Measurements from ENCODE around the gene AIMP2.
"Not testable (repeated sequence)": the region's sequence is repeated elsewhere in the genome, so short reads cannot be mapped to it uniquely, and the experiment has no call there.

AIMP2 gene

DNA sequence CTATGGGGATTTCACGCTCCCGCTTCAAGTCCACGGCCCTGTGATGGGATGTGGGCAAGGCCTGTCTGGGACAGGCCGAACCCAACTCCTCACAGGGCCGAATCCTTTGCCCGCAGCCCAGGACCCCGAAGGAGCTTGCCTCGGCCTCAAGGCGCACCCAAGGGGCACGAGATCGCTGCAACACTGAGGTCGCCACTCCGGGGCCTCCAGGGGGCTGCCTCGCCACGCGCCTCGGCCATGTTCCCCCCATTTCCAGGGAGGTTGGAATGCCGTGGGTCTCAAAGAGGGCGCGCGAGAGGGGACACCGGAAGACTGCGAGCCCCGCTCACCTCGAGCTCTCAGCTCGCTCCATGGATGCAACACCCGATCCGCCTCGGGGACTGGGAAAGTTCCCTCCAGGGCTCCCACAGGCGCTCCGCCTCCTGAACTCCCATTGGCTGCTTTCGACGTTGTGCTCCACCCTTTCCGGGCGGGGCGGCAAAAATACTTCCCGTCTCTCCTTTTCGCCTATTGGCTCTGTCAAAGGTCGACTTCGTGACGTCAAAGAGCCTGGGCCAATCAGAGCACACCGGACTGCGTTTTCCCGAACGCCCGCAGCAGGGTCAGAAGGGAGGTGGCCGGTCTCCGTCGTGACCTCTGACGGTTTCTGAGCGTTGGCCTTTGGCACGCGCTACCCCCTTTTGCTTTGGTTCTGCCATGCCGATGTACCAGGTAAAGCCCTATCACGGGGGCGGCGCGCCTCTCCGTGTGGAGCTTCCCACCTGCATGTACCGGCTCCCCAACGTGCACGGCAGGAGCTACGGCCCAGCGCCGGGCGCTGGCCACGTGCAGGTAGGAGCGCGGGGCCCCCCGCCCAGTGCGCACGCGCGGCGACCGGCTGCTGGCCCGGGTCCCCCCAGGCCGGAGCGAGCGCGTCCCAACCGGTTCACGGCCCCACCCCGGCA is at the start of gene AIMP2, which contains the start of gene PMS2:
Gene AIMP2 (plus strand): TSS at position 605 of the 944 bp plus-strand sequence. CDS start 92 bp downstream, at position 697.
Gene PMS2 (minus strand): TSS at position 382 of the 944 bp plus-strand sequence. CDS start 30 bp downstream, at position 352.
- DNase-seq = peak; percentile 96

DNA sequence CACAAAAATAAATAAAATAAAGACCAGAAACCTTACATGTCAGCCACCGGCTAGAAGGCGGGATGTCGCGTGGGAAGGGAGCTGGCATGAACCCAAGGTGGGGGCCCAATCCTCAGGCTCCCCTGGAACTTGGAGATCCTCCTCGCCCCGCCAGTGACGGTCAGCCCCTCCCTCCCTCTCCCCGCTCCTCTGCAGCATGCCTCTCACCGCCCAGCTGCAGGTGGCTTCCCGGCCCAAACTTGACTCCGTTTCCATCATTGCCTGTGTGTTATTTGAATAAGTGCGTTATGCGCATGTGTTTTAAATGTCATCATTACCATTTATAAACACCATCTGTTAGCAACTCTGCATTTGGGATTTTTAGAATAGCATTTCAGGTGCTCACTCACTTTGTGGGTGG is 45.9 kb upstream of the AIMP2 start:
- not testable (repeated sequence) for DNase-seq

DNA sequence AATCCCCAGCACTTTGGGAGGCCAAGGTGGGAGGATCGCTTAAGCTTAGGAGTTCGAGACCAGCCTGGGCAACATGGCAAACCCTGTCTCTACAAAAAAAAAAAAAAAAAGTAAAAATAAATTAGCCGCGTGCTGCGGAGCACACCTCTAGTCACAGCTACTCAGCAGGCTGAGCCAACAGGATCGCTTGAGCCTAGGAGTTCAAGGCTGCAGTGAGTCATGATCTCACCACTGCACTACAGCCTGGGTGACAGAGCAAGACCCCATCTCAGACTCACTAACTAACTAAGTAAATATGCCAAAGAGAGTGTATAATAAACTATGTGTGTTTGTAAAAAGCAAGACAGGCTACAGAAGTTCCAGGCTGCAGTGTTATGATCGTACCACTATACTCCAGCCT is 45.3 kb upstream of the AIMP2 start:
- not testable (repeated sequence) for DNase-seq

DNA sequence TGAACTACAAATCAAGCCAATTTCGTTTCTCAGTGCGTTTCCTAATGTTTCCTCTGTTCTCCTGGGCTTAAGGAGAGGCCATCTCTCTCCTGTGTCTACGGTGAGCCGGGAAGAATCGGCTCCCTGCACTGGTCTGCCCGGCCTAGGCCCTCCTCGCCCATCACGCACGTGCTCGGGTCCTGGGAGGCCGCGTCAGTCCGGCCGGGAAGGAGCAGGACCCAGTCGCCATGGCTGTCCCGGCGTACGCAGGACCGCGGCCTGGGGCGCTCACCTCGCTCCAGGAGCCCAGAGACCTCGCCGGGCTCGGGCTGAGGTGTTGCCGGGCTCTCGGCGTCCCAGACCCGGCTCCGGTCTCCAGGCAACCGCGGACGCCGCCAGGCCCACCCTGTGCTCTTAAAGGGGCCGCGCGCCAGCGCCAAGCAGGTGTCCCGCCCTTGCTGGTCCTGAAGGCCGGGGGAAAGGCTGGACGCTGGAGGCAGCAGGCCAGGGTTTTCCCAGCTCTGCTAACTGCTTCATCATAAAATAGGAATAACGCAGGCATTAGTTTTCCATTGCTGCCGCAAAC is 38.6 kb upstream of the AIMP2 start, which contains the start of gene RSPH10B:
Gene RSPH10B (minus strand): TSS at position 343 of the 565 bp plus-strand sequence. CDS start 3,573 bp downstream, outside the sequence.
- DNase-seq = not testable (repeated sequence)

DNA sequence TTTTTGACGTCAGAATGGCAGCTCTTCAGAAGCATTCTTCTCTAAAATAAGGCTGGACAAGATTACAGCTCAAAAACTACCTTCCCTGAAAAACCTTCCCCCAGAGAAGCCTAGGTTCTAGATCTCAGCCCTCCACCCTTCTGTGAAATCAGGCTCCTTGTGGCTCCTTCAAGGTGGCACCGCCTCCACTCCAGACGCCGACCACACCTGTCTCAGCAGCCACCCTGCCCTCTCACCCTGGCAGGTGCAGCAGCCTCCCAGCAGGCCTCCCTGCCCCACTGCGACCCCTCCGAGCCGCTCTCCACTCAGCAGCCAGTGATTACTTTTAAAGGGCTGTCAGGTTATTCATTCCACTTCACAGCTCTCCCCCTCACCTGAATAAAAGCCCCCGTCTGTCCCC is 35.5 kb upstream of the AIMP2 start:
- DNase-seq = not testable (repeated sequence)

DNA sequence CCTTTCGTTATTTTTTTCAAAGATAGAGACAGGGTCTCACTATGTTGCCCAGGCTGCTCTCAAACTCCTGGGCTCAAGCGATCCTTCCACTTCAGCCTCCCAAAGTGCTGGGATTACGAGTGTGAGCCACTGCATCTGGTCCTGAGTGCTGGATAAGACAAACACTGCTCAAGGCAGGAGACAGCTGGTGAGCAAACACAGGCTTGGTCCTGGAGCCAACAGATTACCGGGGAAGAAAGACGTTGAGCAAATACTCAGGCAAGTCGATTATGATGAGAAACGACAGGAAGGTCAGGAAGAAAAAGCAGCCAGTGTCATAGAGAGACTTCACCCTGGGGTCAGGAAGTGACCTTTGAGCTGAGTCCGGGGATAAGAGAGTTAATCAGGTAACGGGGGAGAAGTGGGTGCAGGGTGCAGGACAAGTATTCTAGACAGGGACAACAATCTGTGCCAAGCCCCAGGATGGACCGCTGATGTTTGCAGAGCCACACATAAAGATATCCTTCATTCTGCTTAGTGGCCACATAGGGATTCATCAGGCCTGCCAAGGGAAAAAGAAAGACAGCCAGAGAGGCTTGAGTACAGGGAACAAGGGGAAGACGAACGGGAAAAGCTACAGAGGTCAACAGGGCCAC is 29.3 kb upstream of the AIMP2 start:
- DNase-seq = not testable (repeated sequence)

DNA sequence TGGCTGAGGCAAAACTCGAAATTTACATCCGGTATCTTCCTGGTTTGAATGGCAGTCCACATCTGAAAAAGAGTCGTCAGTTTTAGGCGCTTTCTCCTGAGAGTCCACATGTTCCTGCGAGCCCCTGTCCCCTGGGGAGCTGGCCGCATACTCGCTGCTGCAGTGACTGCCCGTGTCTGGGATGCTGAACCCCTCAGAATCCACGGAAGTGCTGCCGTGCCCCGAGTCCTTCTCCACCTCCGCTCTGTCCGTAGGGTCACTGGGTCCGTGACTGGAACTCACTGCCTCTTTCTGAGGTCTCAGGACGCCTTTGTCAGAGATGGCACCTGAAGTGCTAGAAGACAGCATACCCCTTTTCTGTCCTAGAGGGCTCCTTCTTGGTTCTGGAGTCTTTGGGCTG is 22.0 kb upstream of the AIMP2 start:
- not testable (repeated sequence) for DNase-seq

DNA sequence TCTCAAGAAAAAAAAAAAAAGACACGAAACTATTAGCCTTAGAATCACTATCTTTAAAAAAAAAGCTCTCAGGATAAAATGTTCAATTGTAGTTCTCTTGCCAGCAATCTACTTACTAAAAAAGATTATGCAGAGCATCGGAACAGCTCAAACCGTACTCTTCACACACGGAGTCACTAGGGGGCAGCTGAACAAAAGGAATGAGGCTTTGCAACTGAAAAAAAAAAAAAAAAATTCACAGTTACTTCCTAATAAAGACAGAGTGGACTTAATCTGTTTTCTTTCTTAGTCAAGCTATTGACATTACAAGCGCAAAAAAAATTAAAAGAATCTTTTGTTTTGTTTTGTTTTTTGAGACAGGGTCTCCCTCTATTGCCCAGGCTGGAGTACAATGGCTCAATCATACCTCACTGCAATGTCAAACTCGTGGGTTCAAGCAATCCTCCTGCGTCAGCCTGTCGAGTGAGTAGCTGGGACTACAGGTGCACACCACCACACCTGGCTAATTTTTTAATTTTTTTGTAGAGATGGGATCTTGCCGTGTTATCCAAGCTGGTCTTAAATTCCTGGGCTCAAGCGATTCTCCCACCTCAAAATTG is 11.8 kb upstream of the AIMP2 start:
- no peak for DNase-seq

DNA sequence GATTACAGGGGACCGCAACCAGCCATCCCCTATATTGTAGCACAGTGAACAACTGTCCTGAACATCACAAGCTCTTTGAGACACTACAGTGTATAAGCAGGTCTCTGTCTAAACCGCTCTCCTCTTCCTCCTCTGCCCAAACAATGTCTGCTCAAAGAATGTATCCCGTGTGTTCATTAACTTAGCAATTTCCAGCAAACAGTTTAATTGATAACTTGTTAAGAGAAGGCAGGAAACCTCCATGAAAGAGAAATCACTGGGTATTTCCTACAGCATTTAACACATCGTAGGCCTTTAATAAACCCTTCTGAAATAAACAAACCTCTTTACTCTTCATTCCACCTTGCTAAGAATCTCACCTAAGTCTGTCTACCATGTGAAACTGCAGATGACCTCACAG is 1.7 kb upstream of the AIMP2 start:
- DNase-seq = no peak

DNA sequence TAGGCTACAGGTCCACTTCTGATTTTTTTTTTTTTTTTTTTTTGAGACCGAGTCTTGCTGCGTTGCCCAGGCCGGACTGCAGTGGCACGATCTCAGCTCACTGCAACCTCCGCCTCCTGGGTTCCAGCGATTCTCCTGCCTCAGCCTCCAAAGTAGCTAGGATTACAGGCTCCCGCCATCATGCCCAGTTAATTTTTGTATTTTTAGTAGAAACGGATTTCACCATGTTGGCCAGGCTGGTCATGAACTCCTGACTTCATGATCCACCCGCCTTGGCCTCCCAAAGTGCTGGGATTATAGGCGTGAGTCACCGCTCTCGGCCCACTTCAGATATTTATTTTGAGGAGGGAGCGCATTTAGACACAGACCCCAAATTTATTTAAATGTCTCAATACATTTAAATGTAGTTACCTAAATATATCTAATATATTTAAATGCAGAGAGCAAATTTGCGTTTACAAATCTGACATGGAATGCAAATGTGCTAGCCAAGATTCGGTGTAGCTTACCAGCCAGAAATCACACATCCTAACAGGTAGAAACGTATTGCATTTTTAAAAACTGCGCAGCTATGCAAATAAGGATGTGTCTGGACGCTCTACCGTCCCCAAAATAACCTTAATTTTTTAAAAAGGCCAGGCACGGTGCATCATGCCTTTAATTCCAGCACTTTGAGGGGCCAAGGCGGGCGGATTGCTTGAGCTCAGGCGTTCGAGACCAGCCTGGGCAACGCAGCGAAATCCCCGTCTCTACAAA is 1.1 kb upstream of the AIMP2 start:
- not testable (repeated sequence) for DNase-seq

DNA sequence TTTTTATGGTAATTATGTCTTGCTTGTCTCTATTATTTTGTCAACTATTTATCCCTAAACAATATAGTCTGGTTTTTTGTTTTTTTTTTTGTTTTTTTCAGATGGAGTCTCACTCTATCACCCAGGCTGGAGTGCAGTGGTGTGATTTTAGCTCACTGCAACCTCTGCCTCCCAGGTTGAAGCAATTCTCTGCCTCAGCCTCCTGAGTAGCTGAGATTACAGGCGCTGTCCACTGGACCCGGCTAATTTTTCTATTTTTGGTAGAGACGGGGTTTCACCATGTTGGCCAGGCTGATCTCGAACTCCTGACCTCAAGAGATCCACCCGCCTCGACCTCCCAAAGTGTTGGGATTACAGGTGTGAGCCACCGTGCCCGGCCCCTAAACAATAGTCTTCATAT is 1.3 kb downstream of the AIMP2 start:
- not testable (repeated sequence) for DNase-seq

DNA sequence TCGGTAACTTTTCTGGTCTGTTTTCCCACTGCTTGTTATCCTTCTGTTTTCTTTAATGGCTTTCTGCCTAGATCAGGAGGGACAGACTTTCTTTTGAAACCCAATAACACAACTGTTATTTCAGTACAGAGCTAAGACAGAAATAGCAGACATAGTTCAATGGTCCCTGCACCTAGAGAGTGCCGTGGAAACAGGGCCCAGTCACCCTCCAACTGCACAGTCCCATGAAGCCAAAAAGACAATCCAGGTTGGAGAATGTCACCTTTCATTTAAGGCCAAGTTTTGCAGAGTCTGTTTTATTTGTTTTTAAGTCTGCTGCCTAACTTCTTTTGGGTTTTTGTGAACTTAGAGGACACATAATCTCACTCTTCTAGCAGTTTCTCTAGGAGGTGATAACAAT is 2.5 kb downstream of the AIMP2 start:
- DNase-seq = no peak

DNA sequence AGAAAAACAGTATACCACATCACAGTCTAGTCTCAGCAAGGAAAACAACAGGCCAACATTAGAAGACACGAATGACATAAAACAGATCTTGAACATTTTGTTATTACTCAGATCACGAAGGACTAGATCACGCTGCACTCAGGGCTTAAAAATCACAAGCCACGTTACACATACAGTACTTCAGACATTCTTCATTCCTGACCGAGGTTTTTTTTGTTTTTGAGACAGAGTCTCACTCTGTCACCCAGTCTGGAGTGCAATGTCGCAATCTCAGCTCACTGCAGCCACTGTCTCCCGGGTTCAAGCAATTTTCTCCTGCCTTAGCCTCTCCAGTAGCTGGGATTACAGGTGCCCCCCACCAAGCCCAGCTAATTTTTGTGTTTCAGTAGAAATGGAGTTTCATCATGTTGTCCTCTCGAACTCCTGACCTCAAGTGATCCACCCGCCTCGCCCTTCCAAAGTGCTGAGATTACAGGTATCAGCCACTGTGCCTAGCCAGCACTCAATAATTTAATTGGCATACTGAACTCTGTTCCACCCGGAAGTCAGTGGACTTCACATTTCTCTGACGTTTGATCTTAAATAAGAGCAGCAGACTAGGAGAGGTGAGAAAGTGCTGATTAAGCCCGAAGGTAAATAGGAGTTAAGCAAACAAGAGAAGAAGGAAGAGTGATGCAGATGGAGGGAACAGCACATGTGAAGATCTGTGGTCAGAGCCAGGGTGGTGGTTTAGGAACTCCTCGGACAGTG is 3.5 kb downstream of the AIMP2 start:
- no peak for DNase-seq

DNA sequence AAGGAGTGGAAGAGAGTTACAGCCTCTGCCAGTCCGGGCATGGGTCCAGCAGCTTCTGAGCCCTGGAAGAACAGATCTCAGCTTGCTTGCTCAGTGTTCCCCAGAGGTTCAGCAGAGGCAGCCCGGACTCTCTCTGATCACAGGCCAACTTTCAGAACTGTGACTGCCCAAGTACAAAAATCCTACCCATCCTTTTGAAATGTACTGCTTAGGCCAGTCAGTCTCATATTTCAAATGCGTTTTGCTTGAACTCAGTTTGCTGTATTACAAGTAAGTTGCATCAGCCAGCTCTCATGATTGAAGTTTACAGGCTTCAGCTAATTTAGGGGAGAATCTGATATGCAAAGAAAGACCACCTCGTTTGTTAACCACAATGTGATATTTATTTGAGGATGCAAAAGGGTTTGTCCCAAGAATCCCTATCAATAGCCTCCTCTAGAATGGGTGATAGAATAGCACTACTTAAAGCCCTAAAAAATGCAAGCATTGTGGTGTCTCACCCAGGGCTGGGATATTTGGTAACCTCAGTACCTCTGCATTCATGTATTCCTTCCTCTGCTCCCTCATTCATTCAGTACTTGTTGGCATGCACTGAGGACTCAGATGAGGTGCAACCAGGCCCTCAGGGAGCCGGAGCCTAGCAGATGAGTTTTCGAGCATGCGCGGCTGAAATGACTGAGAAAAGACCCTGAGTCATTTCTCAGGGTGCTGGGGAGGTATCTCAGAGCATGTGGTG is 7.0 kb downstream of the AIMP2 start:
- DNase-seq = no peak

DNA sequence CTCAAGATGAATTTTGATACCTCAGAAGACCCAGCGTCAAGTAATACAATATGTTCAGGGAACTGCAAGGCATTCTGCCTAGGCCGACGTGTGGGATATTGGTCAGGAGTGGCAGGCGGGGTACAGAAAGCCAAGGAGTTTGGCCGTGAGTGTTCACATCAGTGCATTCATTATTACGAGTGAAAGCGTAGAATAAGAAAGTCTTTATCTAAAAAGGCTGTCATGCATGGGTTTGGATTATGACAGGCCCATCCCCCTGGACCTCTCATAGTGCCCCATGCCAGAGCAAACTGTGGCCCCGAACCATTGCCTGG is 7.5 kb downstream of the AIMP2 start:
- DNase-seq = no peak

DNA sequence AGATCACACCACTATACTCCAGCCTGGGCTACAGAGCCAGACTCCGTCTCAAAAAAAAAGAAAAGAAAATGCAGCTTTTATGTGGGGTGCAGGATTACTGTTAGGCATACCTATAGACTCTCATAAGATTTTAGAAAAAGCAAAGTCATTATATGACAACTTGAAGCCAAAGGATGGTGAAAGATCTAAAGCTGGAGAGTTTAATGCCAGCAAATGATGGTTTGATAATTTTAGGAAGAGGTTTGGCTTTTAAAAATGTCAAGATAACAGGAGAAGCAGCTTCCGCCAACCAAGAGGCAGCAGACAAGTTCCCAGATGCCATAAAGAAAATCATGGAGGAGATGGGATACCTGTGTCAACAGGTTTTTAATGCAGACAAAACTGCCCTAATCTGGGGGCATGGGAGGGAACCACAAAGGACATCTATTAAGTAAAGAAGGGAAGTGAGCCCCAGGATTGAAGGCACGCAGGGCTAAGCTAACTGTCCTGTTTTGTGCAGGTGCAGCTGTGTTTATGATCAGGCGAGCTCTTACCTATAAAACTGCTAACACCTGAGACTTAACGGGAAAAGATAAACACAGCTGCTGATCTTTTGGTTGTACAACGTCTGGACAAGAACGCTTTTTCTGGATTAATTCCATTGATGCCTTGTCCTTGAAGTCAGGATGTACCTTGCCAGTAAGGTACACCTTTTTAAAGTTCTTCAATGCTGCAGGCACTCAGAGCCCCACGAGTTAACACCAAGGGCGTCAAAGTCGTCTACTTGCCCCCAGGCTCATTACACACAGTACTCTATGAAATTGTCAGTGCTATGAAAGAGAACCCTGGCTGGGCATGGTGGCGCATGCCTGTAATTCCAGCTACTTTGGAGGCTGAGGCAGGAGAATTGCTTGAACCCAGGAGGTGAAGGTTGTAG is 11.6 kb downstream of the AIMP2 start:
- DNase-seq = no peak

DNA sequence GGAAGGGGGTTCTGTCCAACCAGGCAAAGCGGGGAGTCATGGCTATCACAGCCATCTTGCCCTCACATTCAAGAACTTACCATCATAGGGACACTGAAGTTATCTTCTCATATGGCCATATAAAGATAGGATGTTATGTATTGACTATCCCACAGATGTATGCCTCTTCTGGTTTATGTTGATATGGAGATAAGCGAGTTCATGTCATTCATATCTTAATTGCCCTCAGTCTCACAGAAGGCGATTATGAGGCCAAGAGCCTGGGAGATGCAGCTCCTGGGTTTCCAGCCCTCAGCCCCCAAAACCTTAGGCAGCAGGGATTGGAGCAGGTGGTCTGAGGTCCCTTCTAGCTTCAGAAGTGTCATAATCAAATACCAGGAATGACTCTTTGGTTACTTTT is 13.6 kb downstream of the AIMP2 start:
- no peak for DNase-seq

DNA sequence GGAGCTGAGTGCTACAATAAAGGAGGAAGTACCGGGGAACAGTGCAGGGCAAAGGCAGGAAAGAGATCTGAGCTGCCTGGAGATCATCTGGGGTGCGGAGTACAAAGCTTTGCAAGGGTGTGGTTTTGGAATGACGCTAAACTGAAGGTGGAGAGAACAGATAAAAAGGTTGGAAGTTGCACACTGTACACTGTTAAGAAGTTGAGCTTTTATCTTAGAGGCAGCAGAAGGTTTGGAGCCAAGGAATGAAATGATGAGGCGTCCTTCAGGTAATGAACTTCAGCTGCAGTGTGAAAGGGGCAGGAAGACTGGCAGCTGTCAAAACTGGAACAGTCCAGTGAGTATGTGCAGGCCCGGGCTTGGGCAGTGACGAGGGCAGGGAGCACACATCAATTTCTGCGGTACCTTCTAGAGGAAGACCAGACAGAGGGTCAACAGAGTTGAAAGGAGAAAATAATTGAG is 14.9 kb downstream of the AIMP2 start:
- no peak for DNase-seq

DNA sequence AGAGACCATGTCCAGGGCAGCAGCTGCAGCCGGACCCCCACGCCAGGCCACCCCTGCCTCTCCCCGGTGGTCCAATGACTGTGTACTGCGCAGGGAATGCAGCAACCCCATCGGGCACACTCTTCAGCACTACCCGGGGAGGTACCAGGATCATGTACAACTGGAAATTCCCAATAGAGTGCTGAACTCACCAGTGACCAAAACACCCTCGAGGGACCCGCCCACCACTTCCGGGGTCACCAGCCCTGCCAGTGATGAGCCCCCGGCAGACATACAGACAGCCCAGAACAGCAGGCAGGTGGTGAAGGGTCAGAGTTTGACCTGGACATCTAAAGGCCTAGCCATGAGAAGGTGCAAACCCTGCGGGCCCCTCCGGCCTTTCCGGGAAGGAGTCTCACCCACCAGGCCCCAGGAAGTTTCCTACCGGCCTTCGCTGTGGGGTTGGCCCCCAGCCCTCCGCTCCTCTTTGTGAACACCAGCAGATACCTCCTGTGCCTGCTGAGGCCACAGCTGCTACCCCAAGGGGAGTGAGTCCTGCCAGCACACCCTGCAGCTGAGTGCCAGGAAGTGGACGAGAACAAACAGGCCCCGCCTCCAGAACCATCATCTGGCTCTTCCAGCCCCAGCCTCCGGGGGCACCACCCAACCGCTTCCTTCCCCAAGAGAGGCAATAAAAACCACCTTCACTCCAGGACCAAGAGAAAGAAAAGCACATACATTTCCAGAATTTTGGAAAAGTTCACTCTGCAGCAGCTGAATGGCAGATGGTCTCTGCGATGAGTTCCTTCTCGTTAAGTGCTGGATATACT is 17.1 kb downstream of the AIMP2 start:
- DNase-seq = peak; percentile 74

Data from activated CD8-positive, alpha-beta memory T cell treated with anti-CD3 and anti-CD28 coated beads, Interleukin-2, amount 50 U/mL, for 48 hours (primary cell).